BLaER1 (cell line): Measurements from ENCODE around the gene TNFRSF13B.
"Not testable (repeated sequence)": the region's sequence is repeated elsewhere in the genome, so short reads cannot be mapped to it uniquely, and the experiment has no call there.

Experiments used
- H3K27ac ChIP-seq: shearing (Covaris generic); formaldehyde crosslinking; 2 replicates; pipeline ENCODE4 v1.8.1; 2022
- H3K27me3 ChIP-seq: shearing (Covaris generic); formaldehyde crosslinking; 2 replicates; pipeline ENCODE4 v1.8.1; 2022
- H3K36me3 ChIP-seq: shearing (Covaris generic); formaldehyde crosslinking; 2 replicates; pipeline ENCODE4 v1.8.1; 2022
- H3K4me1 ChIP-seq: shearing (Covaris generic); formaldehyde crosslinking; 2 replicates; pipeline ENCODE4 v1.8.1; 2022
- H3K4me2 ChIP-seq: shearing (Covaris generic); formaldehyde crosslinking; 2 replicates; pipeline ENCODE4 v1.8.1; 2022
- H3K4me3 ChIP-seq: shearing (Covaris generic); formaldehyde crosslinking; 2 replicates; pipeline ENCODE4 v1.8.1; 2022
- H3K9ac ChIP-seq: shearing (Covaris generic); formaldehyde crosslinking; 2 replicates; pipeline ENCODE4 v1.8.1; 2022
- H3K9me3 ChIP-seq: shearing (Covaris generic); formaldehyde crosslinking; 2 replicates; pipeline ENCODE4 v1.8.1; 2022
- H4K20me1 ChIP-seq: shearing (Covaris generic); formaldehyde crosslinking; 2 replicates; pipeline ENCODE4 v1.8.1; 2022
- Cebpa-rat ChIP-seq: shearing (Covaris generic); IDR thresholded peaks from 2 replicates; pipeline ENCODE4 v1.8.1; 2022

The TNFRSF13B gene

GRCh38 chr17:16981928-16982327 is 10.0 kb upstream of the TNFRSF13B start:
- H3K27ac ChIP-seq, result peak overlapping the region; percentile 84; the same call in 1 of the 2 replicates
- H3K27me3 ChIP-seq, result no peaks in the 10 kb centered on the region
- peak overlapping the region; percentile 54 for H3K9ac ChIP-seq
- peak overlapping the region; percentile 80 for H3K4me2 ChIP-seq
- peaks cover 95% of the 10 kb centered on the region for H3K4me1 ChIP-seq
- TF ChIP-seq Cebpa-rat, result no peak
- no peaks in the 10 kb centered on the region for H4K20me1 ChIP-seq
- H3K36me3 ChIP-seq, result no peaks in the 10 kb centered on the region
- H3K4me3 ChIP-seq, result no peak overlapping the region
- H3K9me3 ChIP-seq, result no peaks in the 10 kb centered on the region

GRCh38 chr17:16980813-16981731 is 9.2 kb upstream of the TNFRSF13B start:
- TF ChIP-seq Cebpa-rat, result peak; percentile 61; the same call in 1 of the 2 replicates
- H3K9me3 ChIP-seq, result no peaks in the 10 kb centered on the region
- peaks cover 95% of the 10 kb centered on the region for H3K4me1 ChIP-seq
- H3K27ac ChIP-seq, result peak overlapping the region; percentile 84
- peak overlapping the region; percentile 54; the same call in 1 of the 2 replicates for H3K9ac ChIP-seq
- H3K4me3 ChIP-seq, result peak overlapping the region; percentile 40; the same call in 1 of the 2 replicates
- H3K4me2 ChIP-seq, result peak overlapping the region; percentile 80
- no peaks in the 10 kb centered on the region for H4K20me1 ChIP-seq
- no peaks in the 10 kb centered on the region for H3K27me3 ChIP-seq
- H3K36me3 ChIP-seq, result no peaks in the 10 kb centered on the region

GRCh38 chr17:16980061-16980460 is 8.1 kb upstream of the TNFRSF13B start:
- Histone ChIP-seq H3K36me3 (no peaks in the 10 kb centered on the region), H3K27me3 (no peaks in the 10 kb centered on the region), H3K9me3 (no peaks in the 10 kb centered on the region), H3K4me3 (no peak overlapping the region), H3K4me2 (peak overlapping the region; percentile 80), H3K9ac (no peak overlapping the region; the same call in 1 of the 2 replicates), H3K4me1 (peaks cover 95% of the 10 kb centered on the region), H3K27ac (peak overlapping the region; percentile 84; the same call in 1 of the 2 replicates), H4K20me1 (no peaks in the 10 kb centered on the region)
- TF ChIP-seq Cebpa-rat, result no peak

GRCh38 chr17:16979237-16979823 is 7.4 kb upstream of the TNFRSF13B start:
- peaks cover 96% of the 10 kb centered on the region for H3K4me1 ChIP-seq
- peak overlapping the region; percentile 80 for H3K4me2 ChIP-seq
- peak overlapping the region; percentile 41 for H3K27ac ChIP-seq
- H3K9me3 ChIP-seq, H4K20me1 ChIP-seq, H3K36me3 ChIP-seq, H3K27me3 ChIP-seq, H3K4me3 ChIP-seq: not testable (repeated sequence)
- H3K9ac ChIP-seq, result peak overlapping the region; percentile 39; the same call in 1 of the 2 replicates

DNA sequence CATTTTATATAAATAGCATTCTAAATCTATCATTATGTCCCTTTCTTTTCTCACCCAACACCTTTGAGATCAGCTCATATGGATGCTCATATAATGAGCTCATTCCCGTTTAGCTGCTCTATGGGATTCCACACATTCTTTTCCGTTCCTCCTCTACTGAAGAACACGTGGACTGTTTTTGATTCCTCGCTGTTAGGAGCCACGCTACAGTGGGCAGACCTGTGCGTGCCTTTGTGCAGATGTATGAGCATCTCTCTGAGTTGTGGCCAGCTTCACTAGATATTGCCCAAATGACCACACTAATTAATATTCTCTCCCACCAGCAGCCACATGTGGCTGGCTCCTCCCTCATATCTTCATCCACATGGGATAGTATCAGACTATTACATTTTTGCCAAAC is 6.0 kb upstream of the TNFRSF13B start:
- H4K20me1 ChIP-seq, result no peaks in the 10 kb centered on the region
- H3K9ac ChIP-seq, result no peak overlapping the region
- H3K4me1 ChIP-seq, result peaks cover 100% of the 10 kb centered on the region
- TF ChIP-seq Cebpa-rat, result no peak
- no peaks in the 10 kb centered on the region for H3K36me3 ChIP-seq
- H3K4me3 ChIP-seq, result no peak overlapping the region
- no peaks in the 10 kb centered on the region for H3K9me3 ChIP-seq
- no peaks in the 10 kb centered on the region for H3K27me3 ChIP-seq
- H3K27ac ChIP-seq, result no peak overlapping the region
- peak overlapping the region; percentile 80 for H3K4me2 ChIP-seq

DNA sequence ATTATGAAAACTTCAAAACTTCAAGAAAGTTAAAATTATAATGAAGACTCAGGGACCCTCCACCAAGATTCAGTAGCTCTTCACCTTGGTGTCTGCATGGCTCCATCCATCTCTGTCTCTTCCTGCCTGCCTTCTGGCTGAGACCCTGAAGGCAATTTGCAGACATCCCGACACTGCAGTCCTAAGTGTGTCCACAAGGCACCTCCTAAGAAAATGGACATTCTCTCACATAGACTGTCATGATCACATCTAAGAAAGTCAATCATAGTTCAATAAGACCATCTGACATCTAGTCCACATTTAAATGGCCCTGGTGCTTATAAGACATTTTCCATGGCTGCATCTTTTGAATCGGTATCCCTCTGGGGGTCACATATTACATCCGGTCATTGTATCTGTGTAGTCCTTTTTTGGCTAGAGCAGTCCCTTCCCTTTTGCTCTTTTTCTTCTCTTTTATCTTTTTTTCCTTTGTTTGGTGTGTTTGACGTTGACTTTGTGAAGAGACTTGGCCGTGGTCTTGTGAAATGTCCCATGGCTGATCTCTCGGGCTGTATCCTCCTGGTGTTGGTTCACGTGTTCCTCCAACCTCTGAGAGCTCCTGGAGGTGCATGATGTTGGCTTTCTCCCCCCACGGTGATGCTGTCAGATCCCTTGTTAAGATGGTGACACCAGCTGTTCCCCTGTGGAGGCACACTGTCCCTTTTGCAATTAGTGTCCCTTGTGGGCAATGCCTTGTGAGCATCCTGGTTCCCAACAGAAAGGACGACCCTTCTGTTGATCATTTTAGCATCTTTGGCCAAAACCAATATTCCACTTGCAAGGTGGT is 5.0 kb upstream of the TNFRSF13B start:
- peak overlapping the region; percentile 6; the same call in 1 of the 2 replicates for H3K4me3 ChIP-seq
- peak overlapping the region; percentile 80 for H3K4me2 ChIP-seq
- no peak for TF ChIP-seq Cebpa-rat
- no peaks in the 10 kb centered on the region for H3K27me3 ChIP-seq
- peak overlapping the region; percentile 82 for H3K27ac ChIP-seq
- no peaks in the 10 kb centered on the region for H3K36me3 ChIP-seq
- H4K20me1 ChIP-seq, result no peaks in the 10 kb centered on the region
- H3K9ac ChIP-seq, result no peak overlapping the region
- peaks cover 100% of the 10 kb centered on the region for H3K4me1 ChIP-seq
- no peaks in the 10 kb centered on the region for H3K9me3 ChIP-seq

DNA sequence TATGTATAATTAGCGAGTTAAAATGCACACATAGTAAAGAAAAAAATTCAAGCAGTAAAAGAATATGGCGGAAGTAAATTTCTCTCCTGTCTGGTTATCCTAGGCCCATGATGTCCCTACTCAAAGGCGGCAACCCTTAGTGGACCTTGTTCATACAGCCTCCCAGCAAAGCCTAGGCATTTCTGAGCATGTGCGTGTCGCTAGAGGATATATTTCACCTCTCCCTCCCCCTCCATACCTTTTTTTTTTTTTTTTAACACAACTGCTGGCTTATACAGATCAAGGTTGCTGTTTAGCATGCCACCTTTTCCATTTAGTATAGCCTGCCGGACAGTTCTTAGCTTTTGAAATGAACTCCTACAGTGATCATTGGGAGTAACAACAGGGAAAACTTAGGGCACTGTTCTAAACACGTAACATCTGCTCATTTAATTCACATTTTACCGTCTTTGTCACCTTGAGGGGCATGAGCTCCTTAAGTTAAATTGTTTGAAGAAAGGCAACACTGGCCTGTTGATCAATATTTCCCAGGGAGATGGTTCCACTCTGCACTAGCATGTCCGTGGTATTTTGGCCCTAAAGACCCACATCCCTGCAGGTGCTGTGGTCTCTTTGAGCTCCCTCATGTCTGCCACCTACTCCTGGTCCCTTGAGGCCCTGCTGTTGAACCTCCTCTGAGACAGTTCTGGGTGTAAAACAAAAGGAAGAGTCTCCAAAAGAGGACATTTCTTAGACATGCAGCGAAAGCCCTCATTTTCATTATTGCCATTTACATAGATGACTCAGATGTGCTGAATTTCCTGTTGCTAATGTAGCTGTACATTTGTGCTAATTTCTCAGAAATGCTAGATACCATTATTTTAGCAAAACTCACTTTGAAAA is 4.1 kb upstream of the TNFRSF13B start:
- Histone ChIP-seq H3K36me3 (no peaks in the 10 kb centered on the region), H3K4me3 (peak overlapping the region; percentile 24; the same call in 1 of the 2 replicates), H4K20me1 (no peaks in the 10 kb centered on the region), H3K27me3 (no peaks in the 10 kb centered on the region), H3K27ac (peak overlapping the region; percentile 82), H3K9me3 (no peaks in the 10 kb centered on the region), H3K9ac (peak overlapping the region; percentile 57; the same call in 1 of the 2 replicates), H3K4me1 (peaks cover 100% of the 10 kb centered on the region), H3K4me2 (peak overlapping the region; percentile 80)
- no peak for TF ChIP-seq Cebpa-rat

DNA sequence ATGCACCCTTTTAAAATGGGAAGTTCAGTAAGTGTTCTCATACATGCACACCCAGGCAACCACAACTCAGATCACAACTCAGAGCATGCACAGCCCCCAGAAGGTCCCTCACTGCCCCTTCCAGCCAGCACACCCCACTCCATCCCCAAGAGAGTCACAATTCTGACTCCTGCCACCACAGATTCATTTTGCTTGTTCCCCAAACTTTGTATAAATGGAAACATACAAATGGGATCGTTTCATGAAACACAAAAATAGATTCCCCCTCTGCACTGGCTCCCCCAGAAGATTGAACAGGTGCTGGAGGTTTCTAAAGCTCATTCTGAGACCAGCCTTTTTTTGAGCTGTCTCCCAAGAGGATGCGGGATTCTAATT is 3.3 kb upstream of the TNFRSF13B start:
- Histone ChIP-seq H3K27me3 (no peaks in the 10 kb centered on the region), H3K36me3 (no peaks in the 10 kb centered on the region), H3K4me2 (peak overlapping the region; percentile 80), H3K9ac (peak overlapping the region; percentile 57; the same call in 1 of the 2 replicates), H3K4me1 (peaks cover 100% of the 10 kb centered on the region), H4K20me1 (no peaks in the 10 kb centered on the region), H3K9me3 (no peaks in the 10 kb centered on the region), H3K4me3 (peak overlapping the region; percentile 24; the same call in 1 of the 2 replicates), H3K27ac (peak overlapping the region; percentile 82)
- no peak for TF ChIP-seq Cebpa-rat
